ENCODE data around the gene ZIC1.

Gene ZIC1

GRCh38 chr3:147397875-147398812 is 11.0 kb upstream of the ZIC1 start:
- H3K27ac ChIP-seq (ENCODE audit: extremely low read depth, low read depth, low read length): no peak overlapping the region
- H3K9me3 ChIP-seq (ENCODE audit: control insufficient read depth, insufficient read depth, low read depth, low read length): no peaks in the 10 kb centered on the region
- POLR2A ChIA-PET: no interaction called here
- H3K4me3 ChIP-seq (ENCODE audit: low read depth, low read length): no peak overlapping the region
- no peaks in the 10 kb centered on the region for H3K36me3 ChIP-seq (ENCODE audit: control insufficient read depth in 2 of 2, insufficient read depth in 1 of 2, low read length in 2 of 2)
- no peaks in the 10 kb centered on the region for H3K4me1 ChIP-seq (ENCODE audit: control insufficient read depth, insufficient read depth, low read length)
- CTCF ChIA-PET: no interaction called here
- no peak for TF ChIP-seq EGR2 (tag by site-specific recombination; IDR thresholded peaks at IDR 0.05; ENCODE audit: low read depth)

- no peaks in the 10 kb centered on the region for H3K9me3 ChIP-seq (ENCODE audit: control insufficient read depth, insufficient read depth, low read depth, low read length)
- ChIA-PET POLR2A (no interaction called here), CTCF (no interaction called here)
- TF ChIP-seq ZNF354C (tag by site-specific recombination; IDR thresholded peaks at IDR 0.05; ENCODE audit: borderline replicate concordance, low read depth): no peak
- no peaks in the 10 kb centered on the region for H3K4me1 ChIP-seq (ENCODE audit: control insufficient read depth, insufficient read depth, low read length)
- no peak overlapping the region for H3K4me3 ChIP-seq (ENCODE audit: low read depth, low read length)
- no peak overlapping the region for H3K27ac ChIP-seq (ENCODE audit: extremely low read depth, low read depth, low read length)
- no peaks in the 10 kb centered on the region for H3K36me3 ChIP-seq (ENCODE audit: control insufficient read depth in 2 of 2, insufficient read depth in 1 of 2, low read length in 2 of 2)
Measured at GRCh38 chr3:147398813-147399534, 10.2 kb upstream of the ZIC1 start.

- Histone ChIP-seq H3K4me3 (ENCODE audit: low read depth, low read length) (no peak overlapping the region), H3K36me3 (ENCODE audit: control insufficient read depth in 2 of 2, insufficient read depth in 1 of 2, low read length in 2 of 2) (no peaks in the 10 kb centered on the region), H3K27ac (ENCODE audit: extremely low read depth, low read depth, low read length) (no peak overlapping the region), H3K9me3 (ENCODE audit: control insufficient read depth, insufficient read depth, low read depth, low read length) (no peaks in the 10 kb centered on the region), H3K4me1 (ENCODE audit: control insufficient read depth, insufficient read depth, low read length) (no peaks in the 10 kb centered on the region)
- ChIA-PET CTCF (interaction anchor here (0.5 kb wide), 1 partner anchor 42 kb away, joined by 3 read pairs; no protein-coding TSS in a partner anchor), POLR2A (interaction anchor here (0.7 kb wide), 1 partner anchor 156 kb away, joined by 4 read pairs; no protein-coding TSS in a partner anchor)
- no peak for TF ChIP-seq ZNF660 (tag by site-specific recombination; IDR thresholded peaks at IDR 0.05)
- TF ChIP-seq TSHZ1 (tag by site-specific recombination; IDR thresholded peaks at IDR 0.05; ENCODE audit: borderline replicate concordance): no peak
- TF ChIP-seq ZNF777 (tag by site-specific recombination; IDR thresholded peaks at IDR 0.05; ENCODE audit: borderline replicate concordance): no peak
- no peak for TF ChIP-seq ZNF558 (tag by site-specific recombination; IDR thresholded peaks at IDR 0.05)
- TF ChIP-seq ZNF791 (tag by site-specific recombination; IDR thresholded peaks at IDR 0.05): no peak
- TF ChIP-seq ZNF394 (tag by site-specific recombination; IDR thresholded peaks at IDR 0.05; ENCODE audit: borderline replicate concordance): no peak
- TF ChIP-seq INSM2 (tag by site-specific recombination; IDR thresholded peaks at IDR 0.05): no peak
- TF ChIP-seq ZNF24 (tag by site-specific recombination; IDR thresholded peaks at IDR 0.05): no peak
- no peak for TF ChIP-seq ZNF174 (tag by site-specific recombination; IDR thresholded peaks at IDR 0.05)
- no peak for TF ChIP-seq ZNF391 (tag by site-specific recombination; IDR thresholded peaks at IDR 0.05; ENCODE audit: borderline replicate concordance, low read depth)
- no peak for TF ChIP-seq ZNF629 (tag by site-specific recombination; IDR thresholded peaks at IDR 0.05)
- TF ChIP-seq ZSCAN5A (tag by site-specific recombination; IDR thresholded peaks at IDR 0.05): no peak
- TF ChIP-seq ZNF692 (tag by site-specific recombination; IDR thresholded peaks at IDR 0.05): no peak
- TF ChIP-seq ZNF548 (tag by site-specific recombination; IDR thresholded peaks at IDR 0.05): no peak
- TF ChIP-seq ZNF621 (tag by site-specific recombination; IDR thresholded peaks at IDR 0.05): no peak
- no peak for TF ChIP-seq KLF16 (tag by site-specific recombination; IDR thresholded peaks at IDR 0.05)
- no peak for TF ChIP-seq ZNF600 (tag by site-specific recombination; IDR thresholded peaks at IDR 0.05)
Measured at GRCh38 chr3:147400111-147400510, 9.1 kb upstream of the ZIC1 start.

Measured in HEK293 (cell line).